ENCODE results near the gene PRPH. TPM values are rescaled to one million over a fixed set of nuclear protein-coding genes. Genes with fewer than 3 reads are reported as not detected.

Gene PRPH
- total and polyA plus RNA-seq, 2 donors, result 0.28 to 1.6 TPM

DNA sequence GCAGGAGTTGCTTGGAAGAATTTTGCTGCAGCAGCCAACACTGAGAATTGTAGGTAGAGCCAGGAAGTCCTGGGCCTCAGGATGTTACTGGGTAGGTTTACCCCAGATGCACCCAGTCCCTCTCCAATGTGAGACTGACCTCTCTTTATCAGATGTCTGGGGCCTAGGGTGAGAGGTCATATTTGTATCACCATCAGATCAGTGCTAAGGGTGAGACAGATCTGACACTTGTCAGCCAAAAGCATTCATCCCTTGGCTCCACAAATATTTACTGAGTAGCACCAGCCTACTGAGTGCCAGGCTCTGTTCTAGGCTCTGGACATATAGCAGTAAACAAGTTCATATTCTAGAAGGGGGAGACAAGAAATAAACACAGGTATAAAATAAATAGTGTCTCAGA is 32.4 kb downstream of the PRPH start:
- no peak for DNase-seq (ENCODE audit: low read depth in 6 of 9, low spot score in 9 of 9)
- Histone ChIP-seq H3K9me3 (ENCODE audit: control insufficient read depth in 2 of 2, insufficient read depth in 1 of 2, low read length in 1 of 2) (no peaks in the 10 kb centered on the region), H3K27ac (ENCODE audit: low read depth in 1 of 2, low read length in 1 of 2) (no peak overlapping the region), H3K4me3 (ENCODE audit: low read length in 2 of 2) (no peak overlapping the region), H3K27me3 (ENCODE audit: control insufficient read depth in 2 of 2, insufficient read depth in 1 of 2, low read length in 1 of 2) (peaks cover 1 to 21% of the 10 kb centered on the region in 2 donors), H3K36me3 (ENCODE audit: control insufficient read depth in 2 of 2, insufficient read depth in 2 of 2, low read length in 1 of 2) (peaks cover 53 to 55% of the 10 kb centered on the region in 2 donors), H3K4me1 (ENCODE audit: control insufficient read depth in 2 of 2, insufficient read depth in 2 of 2, low read length in 2 of 2) (peaks cover 7 to 11% of the 10 kb centered on the region in 2 donors)

DNA sequence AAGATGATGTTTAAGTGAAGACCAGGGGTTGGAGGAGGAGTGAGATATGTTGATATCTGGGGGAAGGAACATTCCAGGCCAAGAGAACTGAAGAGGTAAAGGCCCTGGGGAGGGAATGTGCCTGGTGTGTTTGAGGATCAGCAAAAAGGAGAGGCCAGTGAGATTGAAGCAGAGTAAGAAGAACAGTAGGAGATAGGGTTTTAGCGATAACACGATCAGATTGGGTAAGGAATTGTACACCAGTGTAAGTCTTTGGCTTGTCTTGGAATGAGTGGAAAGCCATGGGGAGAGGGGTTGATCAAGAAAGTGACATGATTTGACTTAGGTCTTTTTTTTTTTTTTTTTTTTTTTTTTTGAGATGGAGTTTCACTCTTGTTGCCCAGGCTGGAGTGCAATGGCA is 32.9 kb downstream of the PRPH start:
- Histone ChIP-seq H3K4me3 (ENCODE audit: low read length in 2 of 2) (no peak overlapping the region), H3K36me3 (ENCODE audit: control insufficient read depth in 2 of 2, insufficient read depth in 2 of 2, low read length in 1 of 2) (peaks cover 53 to 55% of the 10 kb centered on the region in 2 donors), H3K27ac (ENCODE audit: low read depth in 1 of 2, low read length in 1 of 2) (no peak overlapping the region), H3K9me3 (ENCODE audit: control insufficient read depth in 2 of 2, insufficient read depth in 1 of 2, low read length in 1 of 2) (no peaks in the 10 kb centered on the region), H3K4me1 (ENCODE audit: control insufficient read depth in 2 of 2, insufficient read depth in 2 of 2, low read length in 2 of 2) (peaks cover 6 to 11% of the 10 kb centered on the region in 2 donors), H3K27me3 (ENCODE audit: control insufficient read depth in 2 of 2, insufficient read depth in 1 of 2, low read length in 1 of 2) (peaks cover 6 to 26% of the 10 kb centered on the region in 2 donors)
- WGBS, result 100% methylated on average over 2 of the region's 2 CpGs
- DNase-seq (ENCODE audit: low read depth in 6 of 9, low spot score in 9 of 9), result no peak

DNA sequence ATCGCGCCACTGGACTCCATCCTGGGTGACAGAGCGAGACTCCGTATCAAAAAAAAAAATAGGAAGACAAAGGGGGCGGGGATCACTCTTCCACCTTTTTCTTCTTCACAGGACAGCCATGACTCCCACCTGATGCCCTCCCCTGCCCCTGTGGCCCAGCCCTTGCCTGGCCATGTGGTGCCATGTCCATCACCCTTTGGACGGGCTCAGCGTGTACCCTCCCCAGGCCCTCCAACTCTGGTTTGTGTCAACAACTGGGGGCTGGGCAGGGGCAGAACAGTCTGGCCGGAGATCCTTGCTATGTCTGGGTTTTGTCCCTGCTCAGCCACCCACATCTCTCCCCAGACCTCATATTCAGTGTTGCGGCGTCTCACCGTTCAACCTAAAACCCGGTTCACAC is 33.9 kb downstream of the PRPH start:
- Histone ChIP-seq H3K4me1 (ENCODE audit: control insufficient read depth in 2 of 2, insufficient read depth in 2 of 2, low read length in 2 of 2) (peaks cover 2 to 8% of the 10 kb centered on the region in 2 donors), H3K27me3 (ENCODE audit: control insufficient read depth in 2 of 2, insufficient read depth in 1 of 2, low read length in 1 of 2) (peaks cover 12 to 35% of the 10 kb centered on the region in 2 donors), H3K36me3 (ENCODE audit: control insufficient read depth in 2 of 2, insufficient read depth in 2 of 2, low read length in 1 of 2) (peaks cover 53 to 55% of the 10 kb centered on the region in 2 donors), H3K9me3 (ENCODE audit: control insufficient read depth in 2 of 2, insufficient read depth in 1 of 2, low read length in 1 of 2) (peaks cover 0 to under 1% of the 10 kb centered on the region in 2 donors), H3K4me3 (ENCODE audit: low read length in 2 of 2) (no peak overlapping the region), H3K27ac (ENCODE audit: low read depth in 1 of 2, low read length in 1 of 2) (no peak overlapping the region)
- no peak for DNase-seq (ENCODE audit: low read depth in 6 of 9, low spot score in 9 of 9)
- 94% methylated on average over 12 of the region's 12 CpGs for WGBS

DNA sequence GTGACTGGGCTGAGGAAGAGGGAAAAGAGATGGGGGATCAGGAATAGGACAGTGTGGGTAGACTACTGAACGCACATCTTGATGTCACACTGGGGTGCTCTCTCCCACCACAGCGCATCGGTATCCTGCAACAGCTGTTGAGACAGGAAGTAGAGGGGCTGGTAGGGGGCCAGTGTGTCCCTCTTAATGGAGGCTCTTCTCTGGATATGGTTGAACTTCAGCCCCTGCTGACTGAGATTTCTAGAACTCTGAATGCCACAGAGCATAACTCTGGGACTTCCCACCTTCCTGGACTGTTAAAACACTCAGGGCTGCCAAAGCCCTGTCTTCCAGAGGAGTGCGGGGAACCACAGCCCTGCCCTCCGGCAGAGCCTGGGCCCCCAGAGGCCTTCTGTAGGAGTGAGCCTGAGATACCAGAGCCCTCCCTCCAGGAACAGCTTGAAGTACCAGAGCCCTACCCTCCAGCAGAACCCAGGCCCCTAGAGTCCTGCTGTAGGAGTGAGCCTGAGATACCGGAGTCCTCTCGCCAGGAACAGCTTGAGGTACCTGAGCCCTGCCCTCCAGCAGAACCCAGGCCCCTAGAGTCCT is 35.2 kb downstream of the PRPH start:
- DNase-seq (ENCODE audit: low read depth in 6 of 9, low spot score in 9 of 9), result no peak

DNA sequence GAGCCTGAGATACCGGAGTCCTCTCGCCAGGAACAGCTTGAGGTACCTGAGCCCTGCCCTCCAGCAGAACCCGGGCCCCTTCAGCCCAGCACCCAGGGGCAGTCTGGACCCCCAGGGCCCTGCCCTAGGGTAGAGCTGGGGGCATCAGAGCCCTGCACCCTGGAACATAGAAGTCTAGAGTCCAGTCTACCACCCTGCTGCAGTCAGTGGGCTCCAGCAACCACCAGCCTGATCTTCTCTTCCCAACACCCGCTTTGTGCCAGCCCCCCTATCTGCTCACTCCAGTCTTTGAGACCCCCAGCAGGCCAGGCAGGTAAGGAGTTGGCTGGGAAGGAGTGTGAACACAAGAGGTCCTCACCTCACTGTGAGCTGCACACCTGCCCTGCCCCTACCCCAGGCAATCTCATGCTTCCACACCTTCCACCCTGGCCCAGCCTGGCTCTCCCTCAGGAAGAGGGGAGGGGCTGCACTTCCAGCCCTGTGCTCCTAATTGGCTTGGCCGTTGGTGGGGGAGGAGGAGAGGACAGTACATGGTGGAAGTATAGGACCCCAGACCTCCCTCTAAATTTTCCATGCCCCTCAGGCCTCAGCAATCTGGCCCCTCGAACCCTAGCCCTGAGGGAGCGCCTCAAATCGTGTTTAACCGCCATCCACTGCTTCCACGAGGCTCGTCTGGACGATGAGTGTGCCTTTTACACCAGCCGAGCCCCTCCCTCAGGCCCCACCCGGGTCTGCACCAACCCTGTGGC is 35.9 kb downstream of the PRPH start:
- Histone ChIP-seq H3K27me3 (ENCODE audit: control insufficient read depth in 2 of 2, insufficient read depth in 1 of 2, low read length in 1 of 2) (peaks cover 31 to 55% of the 10 kb centered on the region in 2 donors), H3K27ac (ENCODE audit: low read depth in 1 of 2, low read length in 1 of 2) (no peak overlapping the region), H3K4me1 (ENCODE audit: control insufficient read depth in 2 of 2, insufficient read depth in 2 of 2, low read length in 2 of 2) (peaks cover 0 to 4% of the 10 kb centered on the region in 2 donors), H3K9me3 (ENCODE audit: control insufficient read depth in 2 of 2, insufficient read depth in 1 of 2, low read length in 1 of 2) (peaks cover 0 to 5% of the 10 kb centered on the region in 2 donors), H3K36me3 (ENCODE audit: control insufficient read depth in 2 of 2, insufficient read depth in 2 of 2, low read length in 1 of 2) (peaks cover 49% of the 10 kb centered on the region in 2 donors), H3K4me3 (ENCODE audit: low read length in 2 of 2) (no peak overlapping the region)
- 95% methylated on average over 14 of the region's 14 CpGs for WGBS
- no peak for DNase-seq (ENCODE audit: low read depth in 6 of 9, low spot score in 9 of 9)

More for the DNA sequence above, 35.2 kb downstream of the PRPH start:
- peaks cover 0 to 4% of the 10 kb centered on the region in 2 donors for H3K4me1 ChIP-seq (ENCODE audit: control insufficient read depth in 2 of 2, insufficient read depth in 2 of 2, low read length in 2 of 2)
- WGBS, result 98% methylated on average over 7 of the region's 7 CpGs
- H3K9me3 ChIP-seq (ENCODE audit: control insufficient read depth in 2 of 2, insufficient read depth in 1 of 2, low read length in 1 of 2), result peaks cover 0 to 5% of the 10 kb centered on the region in 2 donors
- H3K27ac ChIP-seq (ENCODE audit: low read depth in 1 of 2, low read length in 1 of 2), result no peak overlapping the region
- H3K36me3 ChIP-seq (ENCODE audit: control insufficient read depth in 2 of 2, insufficient read depth in 2 of 2, low read length in 1 of 2), result peaks cover 53 to 55% of the 10 kb centered on the region in 2 donors
- peaks cover 24 to 48% of the 10 kb centered on the region in 2 donors for H3K27me3 ChIP-seq (ENCODE audit: control insufficient read depth in 2 of 2, insufficient read depth in 1 of 2, low read length in 1 of 2)
- no peak overlapping the region for H3K4me3 ChIP-seq (ENCODE audit: low read length in 2 of 2)

DNA sequence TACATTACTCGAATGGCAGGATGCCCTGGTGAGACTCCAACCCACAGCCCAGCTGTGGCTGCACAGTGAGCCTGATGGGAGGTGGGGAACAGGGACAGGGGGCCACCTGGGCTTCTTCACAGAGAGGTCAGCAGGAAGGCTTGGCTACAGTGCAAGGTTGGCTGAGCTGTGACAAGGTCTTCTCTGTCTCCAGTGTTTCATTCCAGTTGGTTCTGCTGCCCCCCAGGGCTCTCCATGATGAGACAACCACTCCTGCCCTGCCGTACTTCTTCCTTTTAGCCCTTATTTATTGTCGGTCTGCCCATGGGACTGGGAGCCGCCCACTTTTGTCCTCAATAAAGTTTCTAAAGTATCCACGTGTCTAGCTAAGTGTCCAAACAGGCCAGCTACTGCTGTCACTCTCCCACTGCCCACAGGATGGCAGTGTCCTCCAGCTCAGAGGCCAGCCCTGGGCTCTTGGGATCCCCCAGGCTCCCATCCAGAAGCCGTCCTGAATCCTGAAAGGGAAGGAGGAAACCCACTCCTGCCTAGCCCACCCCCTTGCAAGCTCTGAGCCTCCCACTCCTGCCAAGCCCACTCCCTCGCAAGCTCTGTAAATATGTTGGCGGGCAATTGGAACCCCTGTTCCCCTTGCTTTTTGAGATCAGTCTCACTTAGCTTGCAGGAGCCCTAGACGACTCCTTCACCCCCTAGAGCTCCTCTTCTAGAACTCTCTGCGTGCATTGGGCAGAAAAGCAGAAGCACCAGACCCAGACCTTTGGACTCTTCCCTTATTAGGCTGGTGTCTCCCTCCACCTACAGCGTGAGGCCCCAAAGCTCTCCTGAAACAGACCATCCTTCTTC is 36.7 kb downstream of the PRPH start:
- peaks cover 39 to 63% of the 10 kb centered on the region in 2 donors for H3K27me3 ChIP-seq (ENCODE audit: control insufficient read depth in 2 of 2, insufficient read depth in 1 of 2, low read length in 1 of 2)
- H3K9me3 ChIP-seq (ENCODE audit: control insufficient read depth in 2 of 2, insufficient read depth in 1 of 2, low read length in 1 of 2), result peaks cover 2 to 5% of the 10 kb centered on the region in 2 donors
- H3K4me1 ChIP-seq (ENCODE audit: control insufficient read depth in 2 of 2, insufficient read depth in 2 of 2, low read length in 2 of 2), result peaks cover 0 to 8% of the 10 kb centered on the region in 2 donors
- peaks cover 41 to 46% of the 10 kb centered on the region in 2 donors for H3K36me3 ChIP-seq (ENCODE audit: control insufficient read depth in 2 of 2, insufficient read depth in 2 of 2, low read length in 1 of 2)
- DNase-seq (ENCODE audit: low read depth in 6 of 9, low spot score in 9 of 9), result no peak
- WGBS, result 88% methylated on average over 11 of the region's 11 CpGs
- H3K4me3 ChIP-seq (ENCODE audit: low read length in 2 of 2), result no peak overlapping the region
- H3K27ac ChIP-seq (ENCODE audit: low read depth in 1 of 2, low read length in 1 of 2), result no peak overlapping the region

DNA sequence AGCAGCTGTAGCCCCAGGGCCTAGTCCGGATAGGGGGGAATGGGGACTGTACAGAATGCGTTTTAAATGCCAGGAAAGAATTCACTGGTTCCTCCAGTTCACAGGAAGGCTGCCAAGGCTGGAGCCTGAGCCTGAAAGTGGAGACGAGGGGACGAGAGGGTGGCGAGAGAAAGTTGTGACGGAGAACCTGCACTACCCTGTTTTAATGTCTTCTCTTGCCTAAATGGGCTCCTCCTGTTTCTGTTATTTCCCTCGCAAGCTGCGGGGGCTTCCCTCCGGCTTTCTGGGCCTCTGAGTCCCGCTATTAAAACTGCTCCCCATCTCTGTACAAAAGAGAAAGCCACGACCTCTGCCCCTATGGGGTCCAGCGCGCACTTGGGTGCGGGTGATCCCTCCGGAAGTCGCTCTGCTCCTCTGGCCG is 37.5 kb downstream of the PRPH start:
- DNase-seq (ENCODE audit: low read depth in 6 of 9, low spot score in 9 of 9), result no peak
- Histone ChIP-seq H3K27me3 (ENCODE audit: control insufficient read depth in 2 of 2, insufficient read depth in 1 of 2, low read length in 1 of 2) (peaks cover 47 to 71% of the 10 kb centered on the region in 2 donors), H3K4me1 (ENCODE audit: control insufficient read depth in 2 of 2, insufficient read depth in 2 of 2, low read length in 2 of 2) (peaks cover 0 to 16% of the 10 kb centered on the region in 2 donors), H3K27ac (ENCODE audit: low read depth in 1 of 2, low read length in 1 of 2) (no peak overlapping the region), H3K9me3 (ENCODE audit: control insufficient read depth in 2 of 2, insufficient read depth in 1 of 2, low read length in 1 of 2) (peaks cover 2 to 11% of the 10 kb centered on the region in 2 donors), H3K4me3 (ENCODE audit: low read length in 2 of 2) (no peak overlapping the region), H3K36me3 (ENCODE audit: control insufficient read depth in 2 of 2, insufficient read depth in 2 of 2, low read length in 1 of 2) (peaks cover 33 to 37% of the 10 kb centered on the region in 2 donors)
- whole genome bisulfite sequencing, result 78% methylated on average over 17 of the region's 17 CpGs

DNA sequence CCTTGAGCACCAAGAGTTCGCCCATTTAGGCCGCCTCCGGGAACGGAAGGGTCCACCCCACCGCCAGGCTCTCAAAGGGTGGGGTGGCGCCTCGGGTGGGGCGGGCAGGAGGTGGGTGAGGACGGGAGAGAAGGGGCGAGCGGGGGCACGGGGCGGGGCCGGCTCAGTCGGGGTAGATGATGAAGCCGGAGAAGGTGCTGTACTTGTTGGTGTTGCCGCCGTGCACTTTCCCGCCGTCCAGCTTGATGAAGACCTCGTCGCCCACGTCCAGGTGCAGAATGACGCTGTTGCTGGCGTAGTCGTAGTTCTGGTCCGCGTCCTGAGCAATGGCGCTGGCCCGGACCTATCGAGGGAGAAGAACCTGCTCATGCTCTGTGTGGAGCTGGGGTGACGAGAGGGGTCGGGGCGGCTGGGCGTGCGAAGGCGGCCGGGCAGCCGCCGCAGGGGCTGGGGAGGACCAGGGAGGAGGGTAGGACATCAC is 38.0 kb downstream of the PRPH start:
- no peak for DNase-seq (ENCODE audit: low read depth in 6 of 9, low spot score in 9 of 9)
- Histone ChIP-seq H3K27ac (ENCODE audit: low read depth in 1 of 2, low read length in 1 of 2) (no peak overlapping the region), H3K4me3 (ENCODE audit: low read length in 2 of 2) (peak overlapping the region in 1 of 2 donors; percentile 15), H3K27me3 (ENCODE audit: control insufficient read depth in 2 of 2, insufficient read depth in 1 of 2, low read length in 1 of 2) (peaks cover 52 to 76% of the 10 kb centered on the region in 2 donors), H3K36me3 (ENCODE audit: control insufficient read depth in 2 of 2, insufficient read depth in 2 of 2, low read length in 1 of 2) (peaks cover 29 to 34% of the 10 kb centered on the region in 2 donors), H3K9me3 (ENCODE audit: control insufficient read depth in 2 of 2, insufficient read depth in 1 of 2, low read length in 1 of 2) (peaks cover 2 to 11% of the 10 kb centered on the region in 2 donors), H3K4me1 (ENCODE audit: control insufficient read depth in 2 of 2, insufficient read depth in 2 of 2, low read length in 2 of 2) (peaks cover 0 to 21% of the 10 kb centered on the region in 2 donors)
- WGBS, result 25% methylated on average over 40 of the region's 40 CpGs

Data from thymus (tissue), 11 donors.